ENCODE results near the gene UMODL1.

GRCh38 chr21:42041711-42042110 lies 29.4 kb upstream of the UMODL1 start:
- TF ChIP-seq CTCF (conservative IDR thresholded peaks at IDR 0.05; ENCODE audit: low read length) (no peak), EZH2phosphoT487 (IDR thresholded peaks at IDR 0.05; ENCODE audit: borderline replicate concordance, low read depth, low read length) (no peak)

Data from OCI-LY7 (cell line).